NCI-H524 treated with DMSO at 0.1 percent for 48 hours (cell line): ENCODE measurements around the gene STIM1.

Experiments used
- DNase-seq: peaks from one replicate; lab custom pipeline; 2025; lab: John Stamatoyannopoulos, UW

The STIM1 gene

DNA sequence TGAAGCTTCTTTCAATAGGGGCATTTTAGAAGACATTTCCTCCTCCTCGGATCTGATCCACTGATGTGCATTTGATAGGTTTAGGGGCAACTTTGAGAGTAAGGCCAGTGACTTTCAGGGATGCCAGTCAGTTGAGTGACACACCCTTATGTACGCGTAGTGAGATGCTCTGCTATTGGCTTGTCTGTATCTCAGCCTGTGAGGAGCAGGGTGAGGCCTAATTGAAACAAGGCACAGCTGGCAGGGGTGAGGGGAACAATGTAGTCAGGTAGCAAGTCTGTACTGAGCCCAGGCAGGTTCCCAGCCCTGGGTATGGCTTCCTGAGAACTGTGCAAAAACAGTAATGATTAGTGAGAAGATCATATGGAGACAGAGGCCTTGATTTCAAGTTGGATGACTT lies 61.5 kb downstream of the STIM1 start:
- DNase-seq = no peak

DNA sequence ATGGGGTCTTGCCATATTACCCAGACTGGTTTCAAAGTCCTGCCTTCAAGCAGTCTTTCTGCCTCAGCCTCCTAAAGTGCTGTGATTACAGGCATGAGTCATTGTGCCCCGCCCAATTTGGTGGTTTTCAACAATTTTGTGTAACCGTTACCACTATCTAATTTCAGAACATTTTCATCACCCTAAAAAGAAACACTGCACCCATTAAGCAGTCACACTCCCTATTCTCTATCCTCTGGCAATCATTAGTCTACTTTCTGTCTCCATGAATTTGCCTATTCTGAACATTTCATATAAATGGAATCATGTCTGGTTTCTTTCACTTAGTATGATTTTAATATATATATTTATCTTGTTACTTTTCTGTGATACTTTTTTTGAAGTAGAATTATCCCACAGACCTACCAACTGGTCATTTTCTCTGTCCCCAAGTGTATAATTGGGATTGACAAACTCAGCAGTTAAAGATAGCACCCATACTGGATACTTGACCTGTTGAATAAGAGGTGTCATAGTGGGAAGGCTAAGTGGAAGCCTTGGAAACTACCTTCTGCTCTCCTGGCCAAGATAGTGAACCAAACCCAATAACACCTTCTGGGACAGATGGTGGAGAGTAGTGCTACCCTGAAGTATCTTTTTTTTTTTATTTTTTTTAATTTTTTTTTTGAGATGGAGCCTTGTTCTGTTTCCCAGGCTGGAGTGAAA lies 64.8 kb downstream of the STIM1 start:
- DNase-seq = no peak

DNA sequence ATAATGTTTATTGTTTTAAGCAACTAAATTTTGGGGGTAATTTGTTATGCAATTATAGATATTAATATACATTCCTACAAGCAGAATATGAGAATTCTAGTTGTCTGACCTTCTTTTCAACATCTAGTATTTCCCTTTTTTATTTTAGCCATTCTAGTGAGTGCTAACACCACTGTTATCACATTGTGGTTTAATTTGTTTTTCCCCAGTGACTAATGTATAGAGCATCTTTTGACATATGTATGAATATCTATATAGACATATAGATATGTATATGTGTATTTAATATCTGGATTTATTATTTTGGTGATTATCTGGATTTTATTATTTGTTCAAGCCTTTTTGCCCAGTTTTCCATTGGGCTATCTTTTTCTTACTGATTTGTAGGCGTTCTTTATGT lies 66.6 kb downstream of the STIM1 start:
- no peak for DNase-seq

DNA sequence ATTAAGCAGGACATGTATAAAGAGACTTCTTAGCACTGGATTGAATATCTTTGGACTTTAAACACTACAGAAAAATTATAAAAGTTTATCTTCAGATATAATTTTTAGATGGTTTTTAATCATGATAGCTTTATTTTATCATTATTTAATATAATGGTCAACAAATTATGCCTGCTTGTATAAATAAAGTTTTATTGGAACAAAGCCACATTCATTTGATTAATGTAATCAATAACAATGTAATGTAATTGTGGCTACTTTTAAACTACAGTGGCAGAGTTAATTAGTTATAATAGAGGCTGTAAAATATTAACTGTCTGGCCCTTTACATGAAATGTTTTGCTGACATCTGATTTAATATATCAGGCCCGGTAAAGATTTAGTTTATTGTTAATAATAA lies 70.0 kb downstream of the STIM1 start:
- DNase-seq = no peak

DNA sequence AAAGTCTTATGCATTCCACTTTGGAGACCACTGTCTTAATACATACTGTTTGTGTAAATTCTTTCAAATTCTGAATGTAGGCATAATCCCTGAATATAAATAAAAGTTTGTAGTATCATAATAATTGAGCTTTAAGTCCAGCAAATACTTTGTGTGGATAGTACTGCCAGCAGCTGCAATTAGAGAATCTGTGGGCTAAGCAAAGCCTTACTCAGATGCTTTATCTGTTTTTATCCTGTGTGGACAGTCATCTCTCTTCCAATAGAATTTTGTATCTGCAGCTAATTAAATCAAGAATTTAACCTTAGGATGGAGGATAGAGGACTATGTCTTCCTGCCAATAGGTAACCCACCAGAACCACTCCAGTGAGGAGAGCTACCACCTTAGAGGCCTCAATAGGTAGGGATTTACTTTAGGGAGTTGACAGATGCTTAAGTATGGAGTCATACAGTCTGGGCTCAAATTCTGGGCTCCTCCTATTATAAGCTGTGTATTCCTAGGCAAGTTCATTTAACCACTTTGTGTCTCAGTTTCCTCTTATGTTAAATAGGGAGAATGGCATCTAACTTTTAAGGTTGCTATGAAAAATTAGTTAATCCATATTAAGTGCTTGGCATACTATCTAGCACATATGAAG lies 71.1 kb downstream of the STIM1 start:
- DNase-seq = no peak

DNA sequence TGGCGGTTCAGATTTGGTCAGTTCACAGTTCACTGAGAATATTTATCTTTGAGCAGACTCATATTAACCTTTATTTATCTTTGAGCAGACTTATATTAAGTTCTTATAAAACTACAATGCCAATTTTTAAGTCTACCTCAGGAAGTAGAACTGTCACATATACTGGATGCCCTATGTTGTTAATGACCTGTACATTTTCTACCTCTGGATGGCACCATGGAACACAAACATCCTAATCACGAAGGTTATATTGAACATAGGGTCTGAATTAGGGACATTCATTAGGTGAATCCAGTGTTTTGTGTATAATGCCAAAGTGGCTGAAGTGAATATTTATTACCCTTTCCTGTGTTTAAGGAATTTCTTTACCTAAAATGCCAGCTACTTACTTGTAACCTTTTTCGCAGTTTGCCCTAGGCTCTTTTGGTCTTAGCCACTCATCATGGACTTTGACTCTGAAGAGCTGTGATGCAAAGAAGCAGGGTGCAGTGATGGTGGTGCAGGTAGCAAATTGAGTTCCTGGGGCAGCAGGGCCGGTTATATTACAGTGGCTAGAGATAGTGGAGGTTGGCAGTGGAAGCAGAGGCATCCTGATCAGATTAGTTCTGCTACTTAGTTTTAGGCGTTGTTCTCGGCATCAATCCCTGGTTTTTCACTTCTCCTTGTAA lies 71.8 kb downstream of the STIM1 start:
- no peak for DNase-seq

DNA sequence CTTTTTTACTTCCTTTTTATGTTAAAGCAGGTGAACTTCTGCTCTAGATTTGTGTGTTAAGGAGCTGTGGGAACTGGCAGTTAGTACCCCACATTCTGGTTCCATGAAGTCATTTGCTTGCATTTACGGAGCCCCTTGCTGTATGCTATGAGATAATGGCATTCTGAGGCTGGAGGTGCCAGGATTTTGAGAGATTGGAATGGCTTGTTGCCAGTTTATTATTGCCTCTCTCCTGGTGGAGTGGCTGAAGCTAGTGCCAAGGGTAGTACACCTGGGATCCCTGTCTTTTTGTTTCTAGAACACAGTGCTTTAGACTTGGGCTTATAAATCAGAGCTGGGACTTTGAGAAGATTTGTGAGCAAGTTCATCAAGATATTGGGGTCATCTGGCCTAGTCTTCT lies 73.8 kb downstream of the STIM1 start:
- no peak for DNase-seq

DNA sequence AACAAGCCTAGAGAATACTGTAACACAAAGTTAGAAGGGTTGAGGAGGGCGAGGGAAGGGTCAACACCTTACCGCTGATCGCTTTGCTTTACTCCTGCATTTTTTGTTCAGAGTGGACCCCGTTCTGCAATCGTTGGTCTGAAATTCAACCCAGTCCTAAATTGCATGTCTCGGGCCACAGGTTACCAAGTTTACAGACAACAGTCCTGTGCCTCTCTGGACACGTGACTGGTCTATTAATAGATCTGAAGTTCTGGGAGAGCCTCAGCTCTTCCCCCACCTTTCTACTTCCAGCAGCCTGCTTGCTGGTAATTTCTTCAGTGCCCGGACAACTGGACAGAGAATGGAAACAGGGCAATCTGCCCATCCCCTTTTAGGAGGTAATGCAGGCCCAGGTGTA lies 74.2 kb downstream of the STIM1 start:
- DNase-seq = no peak

DNA sequence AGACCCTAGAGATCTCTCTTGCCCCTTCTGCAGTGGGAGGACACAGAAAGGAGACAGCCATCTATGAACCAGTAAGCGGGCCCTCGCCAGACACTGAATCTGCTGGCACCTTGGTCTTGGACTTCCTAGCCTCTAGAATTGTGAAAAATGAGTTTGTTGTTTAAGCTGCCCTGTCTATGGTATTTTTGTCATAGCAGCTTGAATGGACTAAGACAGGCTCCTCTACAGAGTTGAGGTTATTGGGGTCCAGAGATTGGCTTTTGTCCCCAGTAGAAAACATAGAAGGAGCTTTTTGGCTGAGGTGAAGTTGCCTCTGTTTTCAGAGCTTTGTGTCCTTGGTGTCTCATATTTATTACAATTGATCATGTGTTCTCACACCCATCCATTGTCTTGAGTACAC lies 77.2 kb downstream of the STIM1 start:
- no peak for DNase-seq

DNA sequence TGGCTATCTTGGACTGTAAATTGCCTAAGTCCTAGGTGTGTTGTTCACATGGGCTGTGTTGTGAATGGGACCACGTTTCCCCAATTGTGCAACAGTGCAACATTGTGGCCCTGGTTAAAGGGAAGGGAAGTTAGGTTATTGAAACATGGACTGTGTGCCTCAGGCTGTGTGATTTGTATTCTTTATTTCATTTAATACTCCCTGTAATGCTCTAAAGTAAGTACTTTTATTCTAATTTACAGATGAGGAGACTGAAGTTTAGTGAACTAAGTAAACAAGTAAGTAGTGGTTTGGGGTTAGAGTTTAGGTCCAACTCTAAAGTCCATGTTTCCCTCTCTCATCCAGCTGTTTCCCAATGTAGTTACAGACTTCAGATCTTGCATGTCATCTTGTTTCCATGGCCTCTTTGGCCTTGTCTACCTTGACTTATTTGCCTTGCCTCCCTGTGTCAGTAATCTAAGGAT lies 77.7 kb downstream of the STIM1 start:
- DNase-seq = no peak

DNA sequence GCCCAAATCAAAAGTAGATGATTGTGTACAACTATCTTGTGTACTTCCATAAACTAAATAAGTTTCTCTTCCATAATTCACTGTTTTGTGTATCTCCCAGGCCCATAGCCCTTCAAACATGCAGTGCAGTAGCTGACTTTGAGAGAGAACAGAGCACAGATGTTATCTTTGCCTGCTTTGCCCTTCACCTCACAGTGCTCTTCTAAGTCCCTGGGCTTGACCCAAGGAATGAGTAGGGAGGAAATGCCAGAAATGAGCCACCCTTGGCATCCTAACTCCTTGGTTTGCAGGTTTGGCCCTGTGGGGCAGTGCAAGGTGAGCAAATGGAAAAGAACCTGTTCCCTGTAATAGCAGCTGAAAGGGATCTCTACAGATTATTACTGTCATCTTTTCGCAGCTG lies 79.2 kb downstream of the STIM1 start:
- no peak for DNase-seq

DNA sequence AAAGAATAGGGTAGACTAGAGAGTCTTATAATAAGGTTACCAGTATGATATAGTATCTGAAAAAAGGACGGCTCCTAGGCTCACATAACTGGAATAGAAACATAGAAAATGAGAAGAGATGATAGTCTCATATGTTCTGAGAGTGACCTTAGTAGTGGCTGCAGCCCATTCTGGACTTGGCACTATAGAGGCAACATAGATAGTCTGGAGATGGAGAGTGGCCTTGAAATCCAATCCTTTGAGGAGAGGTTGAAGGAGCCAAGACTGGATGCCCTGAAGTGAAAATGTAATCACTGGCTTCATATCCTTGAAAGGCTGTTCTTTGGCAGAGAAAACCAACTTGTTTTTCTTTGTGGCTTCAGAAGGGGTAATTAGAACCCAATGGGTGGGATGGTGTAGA lies 81.1 kb downstream of the STIM1 start:
- no peak for DNase-seq

DNA sequence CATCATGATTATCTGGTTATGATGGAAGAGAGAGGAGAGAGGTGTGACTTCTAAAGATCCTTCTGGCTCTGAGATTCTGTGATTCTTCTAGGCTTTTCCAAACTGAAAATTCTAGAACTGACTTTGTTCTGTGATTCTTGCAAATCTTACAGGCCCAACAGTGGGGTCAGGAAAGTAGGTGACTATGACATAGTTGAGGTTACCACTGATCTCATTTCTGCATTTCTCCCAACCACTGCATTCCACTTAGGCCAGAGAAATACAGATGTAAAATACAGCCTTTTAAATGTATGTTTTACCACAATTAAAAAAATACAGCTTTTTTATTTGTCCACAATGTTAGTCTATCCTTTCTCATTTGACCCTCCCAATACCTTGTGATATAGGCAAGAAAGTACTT lies 83.7 kb downstream of the STIM1 start:
- DNase-seq = no peak

DNA sequence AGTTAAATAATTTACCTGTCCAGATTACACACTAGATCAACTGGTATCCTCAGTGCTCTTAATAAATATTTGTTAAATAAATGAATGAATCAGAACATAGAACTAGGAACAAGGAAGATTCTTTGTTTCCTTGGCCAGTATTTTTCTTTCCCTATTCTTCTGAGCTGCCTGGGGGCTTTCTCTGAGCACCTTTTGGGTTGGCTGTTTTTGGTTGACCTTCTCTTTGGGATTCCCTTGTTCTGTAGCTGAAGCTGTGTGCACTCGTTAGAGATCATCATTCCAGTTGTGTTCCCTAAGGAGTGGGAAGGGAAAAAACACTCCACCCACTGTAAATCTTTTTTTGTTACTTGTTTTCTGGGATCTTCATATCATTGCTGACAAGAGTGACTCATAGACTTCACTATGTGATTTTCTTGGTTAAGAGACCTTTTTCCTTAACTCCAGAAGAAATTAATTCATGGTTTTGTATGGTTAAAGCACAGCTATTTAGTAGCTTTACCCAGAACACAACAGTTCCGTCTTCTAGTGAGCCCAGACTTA lies 84.3 kb downstream of the STIM1 start:
- no peak for DNase-seq

DNA sequence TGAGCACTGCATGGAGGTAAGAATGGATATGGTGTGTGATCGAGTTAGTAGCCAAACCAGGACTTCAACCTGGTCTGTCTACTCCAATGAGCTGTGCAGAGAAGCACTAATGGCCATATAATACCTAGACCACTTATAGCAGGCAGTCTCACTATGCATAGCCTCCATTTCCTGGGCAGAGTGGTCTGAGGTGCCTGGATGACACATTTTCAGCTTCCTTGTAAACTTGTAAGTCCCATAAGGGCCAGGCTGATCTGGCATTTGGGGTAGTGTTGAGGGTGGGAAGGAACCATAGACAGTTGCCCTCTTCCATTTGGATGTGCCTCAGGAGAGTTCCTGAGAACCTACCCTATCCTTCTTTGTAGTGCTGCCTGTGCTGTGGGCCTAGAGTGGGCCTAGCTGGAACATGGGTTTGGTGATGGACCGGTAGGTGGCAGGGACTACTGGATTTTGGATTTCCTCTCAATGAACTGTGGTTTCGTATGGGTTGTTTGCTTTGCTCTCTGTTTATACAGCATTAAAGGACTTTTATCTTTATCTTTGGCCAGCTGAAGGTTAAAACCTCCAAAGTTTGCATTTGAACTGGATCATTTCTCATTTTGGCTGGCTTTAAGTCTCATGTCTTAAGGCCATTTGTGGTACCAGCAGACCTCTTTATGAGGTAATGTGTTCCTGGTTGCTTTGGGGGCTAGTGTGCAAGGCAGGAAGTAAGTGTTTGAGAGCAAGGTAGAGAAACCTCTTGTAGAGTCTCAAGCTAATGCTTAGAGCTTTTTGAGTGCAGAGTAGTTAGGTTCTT lies 86.9 kb downstream of the STIM1 start:
- DNase-seq = no peak

DNA sequence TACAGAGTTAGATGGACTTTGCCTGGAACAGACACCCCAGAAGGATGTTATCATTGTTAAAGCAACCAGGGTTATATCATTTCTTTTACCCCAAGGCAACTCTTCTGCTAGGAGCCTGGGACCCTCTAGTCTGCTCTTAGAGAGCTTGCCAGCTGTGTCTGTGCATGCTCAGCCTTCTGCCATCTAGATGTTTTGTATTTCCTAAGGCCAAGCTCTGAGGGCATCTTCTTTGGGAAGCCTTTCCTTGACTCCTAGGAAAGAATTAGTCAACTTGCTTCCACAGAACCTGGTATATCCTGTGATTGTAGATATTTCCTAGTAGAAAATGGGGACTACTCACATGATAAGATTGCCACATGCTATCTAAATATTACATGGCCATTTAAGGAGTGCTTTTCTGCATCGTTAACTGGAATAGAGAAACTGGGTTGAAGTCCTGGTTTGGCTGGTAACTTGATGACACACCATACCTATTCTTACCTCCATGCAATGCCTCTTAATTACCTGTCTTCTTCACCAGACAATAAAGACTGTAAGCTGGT lies 87.6 kb downstream of the STIM1 start:
- no peak for DNase-seq

DNA sequence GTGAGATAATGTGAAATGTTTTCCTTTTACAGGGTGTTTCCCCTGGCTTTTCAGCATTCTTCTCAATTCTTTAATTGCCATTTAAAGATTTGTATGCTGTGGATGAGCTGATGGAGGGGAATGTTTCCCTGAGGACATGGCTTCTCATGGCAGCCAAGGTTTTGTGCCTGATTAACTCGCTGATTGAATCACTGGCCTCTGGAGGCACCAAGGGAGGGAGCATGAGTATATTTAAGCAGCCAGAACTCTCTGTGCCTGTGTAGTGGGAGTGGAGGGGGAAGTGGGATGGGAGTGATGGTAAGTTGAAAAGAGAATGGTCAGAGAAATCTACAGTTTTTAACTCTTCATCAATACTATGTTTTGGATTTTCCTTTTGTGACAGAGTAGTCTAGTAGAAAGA lies 88.7 kb downstream of the STIM1 start:
- DNase-seq = no peak

DNA sequence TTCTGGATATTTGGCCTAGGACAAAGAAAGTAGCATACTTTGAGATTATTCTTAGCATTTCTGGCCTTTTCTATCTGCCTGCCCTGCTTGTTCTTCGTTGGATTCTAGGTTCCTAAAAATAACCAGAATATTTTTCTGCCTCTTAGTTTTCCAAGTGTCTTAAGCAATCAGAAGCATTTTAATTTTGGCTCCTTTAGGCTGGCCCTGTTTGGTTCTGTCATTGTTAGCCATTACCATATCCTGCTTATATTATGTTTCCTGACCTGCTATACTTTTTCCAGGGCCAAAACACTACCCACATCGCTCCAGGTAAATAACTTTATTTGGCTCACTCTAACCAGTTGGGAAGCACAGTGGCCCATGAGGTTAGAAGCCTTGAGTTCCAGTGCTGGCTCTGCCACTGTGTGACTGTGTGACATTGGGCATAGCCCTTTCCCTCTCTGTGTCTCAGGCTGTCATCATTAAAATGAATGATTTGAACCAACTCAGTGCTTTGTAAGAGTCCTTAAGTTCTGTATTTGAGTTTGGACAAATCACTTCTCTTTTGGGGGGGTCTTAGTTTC lies 91.1 kb downstream of the STIM1 start:
- DNase-seq = no peak

DNA sequence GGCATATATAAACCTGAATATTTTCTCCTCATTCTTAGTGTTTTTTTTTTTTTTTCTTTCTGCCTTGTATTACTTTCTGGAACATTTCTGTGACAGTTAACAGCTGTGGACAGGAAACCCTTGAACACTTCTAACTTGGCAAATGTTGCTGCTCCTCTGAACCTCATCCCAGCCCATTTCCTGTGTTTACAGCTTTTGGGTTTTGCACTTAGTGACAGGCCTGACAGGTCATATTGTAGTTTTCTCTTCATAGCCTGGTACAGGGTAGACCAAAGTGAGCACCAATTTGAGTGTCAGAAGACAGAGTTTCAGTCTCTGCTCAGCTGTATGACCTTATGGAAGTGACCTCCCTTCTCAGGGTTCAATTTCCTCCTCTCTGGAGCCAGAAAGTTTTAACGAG lies 91.6 kb downstream of the STIM1 start:
- DNase-seq = no peak

DNA sequence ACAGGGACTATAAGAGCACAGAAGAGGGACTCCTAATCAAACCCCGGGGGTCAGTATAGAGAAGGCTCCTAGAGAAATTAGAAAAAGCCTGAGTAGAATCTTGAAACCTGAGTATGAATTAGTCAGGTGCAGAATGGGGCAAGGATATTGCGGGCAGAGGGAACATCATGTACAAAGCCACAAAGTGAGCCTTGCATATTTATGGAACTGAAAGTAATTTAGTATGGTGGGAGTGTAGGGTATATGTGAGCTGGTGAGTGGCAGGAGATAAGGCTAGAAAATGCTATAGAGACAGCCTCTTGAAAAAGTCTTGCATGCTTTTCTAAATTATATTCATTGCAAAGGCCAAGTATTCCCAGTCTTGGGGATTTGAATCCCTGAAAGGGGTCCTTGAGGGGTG lies 93.7 kb downstream of the STIM1 start:
- DNase-seq = no peak

DNA sequence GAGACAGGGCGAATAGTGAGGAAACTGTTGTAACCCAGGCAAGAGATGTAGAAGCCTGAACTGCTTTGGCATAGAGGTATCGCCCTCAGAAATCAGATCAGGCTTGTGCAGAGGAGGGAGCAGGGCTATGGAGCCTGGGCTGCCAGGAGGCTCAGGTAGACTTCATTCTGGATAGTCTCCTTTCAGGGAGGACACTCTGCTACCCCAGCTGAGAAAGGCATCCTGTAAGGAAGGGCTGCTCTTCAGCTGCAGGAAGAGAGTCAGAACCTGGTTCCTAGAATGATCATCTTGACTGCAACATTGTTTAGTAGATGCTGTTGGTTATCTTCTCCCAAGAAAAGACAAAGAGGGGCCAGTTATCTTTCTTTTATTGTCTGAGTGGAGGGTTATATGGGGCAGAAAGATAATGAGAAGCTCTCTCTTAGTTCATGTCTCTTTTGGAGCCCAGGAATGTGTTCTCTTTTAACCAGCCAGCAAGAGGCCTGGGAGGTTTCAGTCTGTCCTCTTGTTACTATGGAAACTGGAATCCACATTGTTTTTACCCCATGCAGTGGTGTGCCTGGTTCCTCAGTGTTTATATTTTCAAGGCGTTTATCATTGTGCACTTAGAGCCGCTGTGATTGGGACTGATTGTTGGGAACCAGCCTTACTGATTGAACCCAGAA lies 95.7 kb downstream of the STIM1 start:
- DNase-seq = no peak
